Neutrophil (primary cell): ENCODE data around the gene RIN3.

ENCODE experiments used
- H3K27ac ChIP-seq: fragments of 200-600 bp; sonication (generic); 2 replicates; pipeline ENCODE4 v1.5.1; 2016; ENCODE audit warnings: mild to moderate bottlenecking, moderate library complexity
- H3K27me3 ChIP-seq: fragments of 200-600 bp; sonication (generic); 2 replicates; pipeline ENCODE4 v1.6.0; 2016; ENCODE audit warnings: mild to moderate bottlenecking
- H3K36me3 ChIP-seq: fragments of 200-600 bp; sonication (generic); 2 replicates; pipeline ENCODE4 v1.5.1; 2017
- H3K4me1 ChIP-seq, 2 experiments: fragments of 200-600 bp in 1 of 2; sonication (generic) in 1 of 2; 1 replicate in 1 of 2; 2 replicates in 1 of 2; pipeline versions ENCODE4 v1.5.1 to v1.6.1; 2013 to 2016; ENCODE audit warnings: low read depth in 1 of 2, low read length in 1 of 2, mild to moderate bottlenecking in 1 of 2, moderate library complexity in 1 of 2; ENCODE audit not compliant: control insufficient read depth in 1 of 2, insufficient read depth in 1 of 2
- H3K4me3 ChIP-seq, 2 experiments: fragments of 200-600 bp in 1 of 2; sonication (generic) in 1 of 2; 1 replicate in 1 of 2; 2 replicates in 1 of 2; pipeline ENCODE4 v1.5.1; 2013 to 2016; ENCODE audit warnings: low read depth in 1 of 2, low read length in 1 of 2, mild to moderate bottlenecking in 1 of 2, moderate library complexity in 1 of 2
- H3K9me3 ChIP-seq: fragments of 200-600 bp; sonication (generic); 2 replicates; pipeline ENCODE4 v1.5.1; 2016
- CTCF ChIP-seq: fragments of 200-600 bp; sonication (generic); IDR thresholded peaks from 2 replicates; pipeline ENCODE4 v1.5.1; 2016; ENCODE audit warnings: antibody characterized with exemption

The RIN3 gene

GRCh38 chr14:92724516-92725340 is 211.1 kb downstream of the RIN3 start:
- H3K4me3 ChIP-seq = no peak overlapping the region
- H3K27me3 ChIP-seq = peaks cover 56% of the 10 kb centered on the region
- no peak for TF ChIP-seq CTCF

GRCh38 chr14:92726135-92726932 is 212.8 kb downstream of the RIN3 start:
- Histone ChIP-seq H3K27me3 (peaks cover 72% of the 10 kb centered on the region), H3K4me3 (no peak overlapping the region), H3K4me1 (no peaks in the 10 kb centered on the region), H3K36me3 (no peaks in the 10 kb centered on the region), H3K27ac (no peak overlapping the region), H3K9me3 (no peaks in the 10 kb centered on the region)
- TF ChIP-seq CTCF = no peak

More at GRCh38 chr14:92724516-92725340, 211.1 kb downstream of the RIN3 start:
- H3K4me1 ChIP-seq = no peaks in the 10 kb centered on the region
- H3K36me3 ChIP-seq = no peaks in the 10 kb centered on the region
- no peaks in the 10 kb centered on the region for H3K9me3 ChIP-seq
- no peak overlapping the region for H3K27ac ChIP-seq

GRCh38 chr14:92726933-92727262 is 213.3 kb downstream of the RIN3 start:
- Histone ChIP-seq H3K36me3 (no peaks in the 10 kb centered on the region), H3K4me3 (no peak overlapping the region), H3K4me1 (no peaks in the 10 kb centered on the region), H3K27ac (no peak overlapping the region), H3K9me3 (no peaks in the 10 kb centered on the region), H3K27me3 (peaks cover 78% of the 10 kb centered on the region)
- no peak for TF ChIP-seq CTCF

GRCh38 chr14:92728759-92729364 is 215.3 kb downstream of the RIN3 start:
- H3K36me3 ChIP-seq = no peaks in the 10 kb centered on the region
- no peaks in the 10 kb centered on the region for H3K9me3 ChIP-seq
- H3K27me3 ChIP-seq = peaks cover 94% of the 10 kb centered on the region
- TF ChIP-seq CTCF = no peak
- no peaks in the 10 kb centered on the region for H3K4me1 ChIP-seq
- H3K4me3 ChIP-seq = no peak overlapping the region
- no peak overlapping the region for H3K27ac ChIP-seq

GRCh38 chr14:92729634-92730358 is 216.2 kb downstream of the RIN3 start:
- Histone ChIP-seq H3K4me1 (no peaks in the 10 kb centered on the region), H3K9me3 (no peaks in the 10 kb centered on the region), H3K27me3 (peaks cover 86% of the 10 kb centered on the region), H3K27ac (no peak overlapping the region), H3K36me3 (no peaks in the 10 kb centered on the region), H3K4me3 (no peak overlapping the region)
- TF ChIP-seq CTCF = no peak
